Hepatocyte (in vitro differentiated cells): ENCODE results near the gene VWC2. TPM values are rescaled to one million over a fixed set of nuclear protein-coding genes. Genes with fewer than 3 reads are reported as not detected.

ENCODE experiments used
- DNase-seq: peaks from one replicate; pipeline ENCODE4 v3.0.0-alpha.2; 2016; ENCODE audit warnings: low spot score
- H2AFZ ChIP-seq: fragments of 200-600 bp; sonication (generic); 2 replicates; pipeline ENCODE4 v1.6.0; 2016; ENCODE audit warnings: antibody characterized with exemption, mild to moderate bottlenecking
- H3K27ac ChIP-seq: fragments of 200-600 bp; sonication (generic); 2 replicates; pipeline ENCODE4 v1.5.1; 2016; ENCODE audit warnings: mild to moderate bottlenecking
- H3K27me3 ChIP-seq: fragments of 200-600 bp; sonication (generic); 2 replicates; pipeline ENCODE4 v1.6.1; 2016
- H3K36me3 ChIP-seq: fragments of 200-600 bp; sonication (generic); replicated peaks from 2 replicates; pipeline ENCODE4 v1.5.1; 2016; ENCODE audit warnings: low read depth; ENCODE audit not compliant: insufficient read depth
- H3K4me1 ChIP-seq: fragments of 200-600 bp; sonication (generic); 2 replicates; pipeline ENCODE4 v1.5.1; 2016; ENCODE audit warnings: mild to moderate bottlenecking, moderate library complexity; ENCODE audit not compliant: insufficient read depth
- H3K4me2 ChIP-seq: fragments of 200-600 bp; sonication (generic); 2 replicates; pipeline ENCODE4 v1.6.0; 2016
- H3K4me3 ChIP-seq: fragments of 200-600 bp; sonication (generic); 2 replicates; pipeline ENCODE4 v1.5.1; 2016; ENCODE audit warnings: mild to moderate bottlenecking
- H3K79me2 ChIP-seq: fragments of 200-600 bp; sonication (generic); 2 replicates; pipeline ENCODE4 v1.6.0; 2017; ENCODE audit warnings: mild to moderate bottlenecking
- H3K9me2 ChIP-seq: fragments of 200-600 bp; sonication (generic); replicated peaks from 2 replicates; pipeline ENCODE4 v1.6.0; 2017; ENCODE audit warnings: mild to moderate bottlenecking; ENCODE audit not compliant: insufficient read depth
- H3K9me3 ChIP-seq: fragments of 200-600 bp; sonication (generic); 2 replicates; pipeline ENCODE4 v1.5.1; 2016; ENCODE audit warnings: low read depth, mild to moderate bottlenecking
- H4K20me1 ChIP-seq: fragments of 200-600 bp; sonication (generic); 2 replicates; pipeline ENCODE4 v1.6.0; 2016; ENCODE audit warnings: mild to moderate bottlenecking; ENCODE audit not compliant: insufficient read depth, poor library complexity, severe bottlenecking
- EZH2 ChIP-seq: fragments of 200-600 bp; sonication (generic); IDR thresholded peaks from 2 replicates; pipeline ENCODE4 v1.6.1; 2016; ENCODE audit warnings: antibody characterized with exemption, mild to moderate bottlenecking, borderline replicate concordance
- EZH2phosphoT487 ChIP-seq: fragments of 200-600 bp; sonication (generic); IDR thresholded peaks from one replicate; pipeline ENCODE4 v1.6.1; 2018; ENCODE audit warnings: antibody characterized with exemption, mild to moderate bottlenecking, low read depth, moderate library complexity; ENCODE audit not compliant: unreplicated experiment, severe bottlenecking
- WGBS: methylation state at CpG from one replicate; pipeline ENCODE4 v1.1.6; 2016; ENCODE audit warnings: low lambda C conversion rate; ENCODE audit errors: missing lambda C conversion rate; 5-methylcytosine and 5-hydroxymethylcytosine counted together
- polyA plus RNA-seq: library from polyadenylated mRNA; unstranded; fragments of >200 nt; fragmentation: Nextera tagmentation; extraction: Ambion mirVana; gene quantifications from 2 replicates; pipeline ENCODE4 v1.2.1, GENCODE V29; 2016
- total RNA-seq: library from RNA; depleted of rRNA; stranded (reverse); fragments of >200 nt; gene quantifications from 2 replicates; pipeline ENCODE4 v1.2.3, GENCODE V29; 2014
- TF ChIP-seq, protein P1 (sequence below): fragments of 200-600 bp; sonication (generic); IDR thresholded peaks from 2 replicates; pipeline ENCODE4 v1.5.1; 2016; ENCODE audit warnings: antibody characterized with exemption, mild to moderate bottlenecking; ENCODE audit not compliant: poor library complexity

Gene VWC2
- total and polyA plus RNA-seq, 2 experiments from 2014 or later = not detected

DNA sequence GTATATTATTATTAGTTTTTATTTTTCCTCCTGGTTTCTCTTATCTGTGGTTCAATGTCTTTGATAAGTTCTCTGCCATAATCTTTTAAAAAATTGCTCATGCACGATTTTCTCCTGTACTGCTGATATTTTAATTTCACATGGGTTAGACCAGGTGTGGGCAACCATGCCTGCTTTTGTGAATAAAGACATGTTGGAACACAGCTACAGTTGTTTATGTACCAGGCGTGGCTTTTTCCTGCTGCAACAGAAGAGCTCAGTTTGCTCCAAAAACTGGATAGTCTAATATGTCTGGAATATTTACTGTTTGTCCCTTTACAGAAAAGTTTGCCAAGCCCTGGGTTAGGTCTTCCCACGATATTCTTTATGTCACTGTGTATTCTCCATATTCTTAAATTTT is 105.2 kb downstream of the VWC2 start:
- H3K4me2 ChIP-seq = no peak overlapping the region
- H3K27ac ChIP-seq = no peak overlapping the region

DNA sequence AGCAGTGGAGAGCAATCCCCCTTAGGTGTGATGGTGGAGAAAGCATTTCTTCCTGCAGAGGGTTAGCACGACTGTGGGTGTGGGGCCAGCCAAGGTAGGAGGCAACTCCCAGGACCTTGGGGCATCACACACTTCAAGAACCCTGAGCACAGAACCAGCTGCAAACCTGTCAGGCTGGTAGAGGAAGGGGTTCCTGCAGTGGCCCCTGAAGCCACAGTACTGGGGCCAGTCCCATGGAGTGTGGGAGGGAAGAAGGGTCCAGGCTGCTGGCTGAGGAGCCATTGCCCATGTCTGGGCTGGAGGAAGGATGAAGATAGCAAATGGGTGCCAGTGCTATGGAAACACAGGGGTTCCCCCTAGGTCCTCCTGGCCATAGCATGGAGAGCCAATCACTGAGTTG is 110.5 kb downstream of the VWC2 start:
- Histone ChIP-seq H3K27ac (no peak overlapping the region), H3K4me3 (no peak overlapping the region), H3K79me2 (no peaks in the 10 kb centered on the region), H4K20me1 (no peaks in the 10 kb centered on the region), H2AFZ (no peak overlapping the region), H3K9me2 (no peaks in the 10 kb centered on the region), H3K36me3 (no peaks in the 10 kb centered on the region), H3K27me3 (no peaks in the 10 kb centered on the region), H3K4me1 (no peaks in the 10 kb centered on the region), H3K9me3 (no peaks in the 10 kb centered on the region), H3K4me2 (no peak overlapping the region)
- no peak for TF ChIP-seq EZH2phosphoT487
- no peak for TF ChIP-seq EZH2
- TF ChIP-seq, protein P1, sequence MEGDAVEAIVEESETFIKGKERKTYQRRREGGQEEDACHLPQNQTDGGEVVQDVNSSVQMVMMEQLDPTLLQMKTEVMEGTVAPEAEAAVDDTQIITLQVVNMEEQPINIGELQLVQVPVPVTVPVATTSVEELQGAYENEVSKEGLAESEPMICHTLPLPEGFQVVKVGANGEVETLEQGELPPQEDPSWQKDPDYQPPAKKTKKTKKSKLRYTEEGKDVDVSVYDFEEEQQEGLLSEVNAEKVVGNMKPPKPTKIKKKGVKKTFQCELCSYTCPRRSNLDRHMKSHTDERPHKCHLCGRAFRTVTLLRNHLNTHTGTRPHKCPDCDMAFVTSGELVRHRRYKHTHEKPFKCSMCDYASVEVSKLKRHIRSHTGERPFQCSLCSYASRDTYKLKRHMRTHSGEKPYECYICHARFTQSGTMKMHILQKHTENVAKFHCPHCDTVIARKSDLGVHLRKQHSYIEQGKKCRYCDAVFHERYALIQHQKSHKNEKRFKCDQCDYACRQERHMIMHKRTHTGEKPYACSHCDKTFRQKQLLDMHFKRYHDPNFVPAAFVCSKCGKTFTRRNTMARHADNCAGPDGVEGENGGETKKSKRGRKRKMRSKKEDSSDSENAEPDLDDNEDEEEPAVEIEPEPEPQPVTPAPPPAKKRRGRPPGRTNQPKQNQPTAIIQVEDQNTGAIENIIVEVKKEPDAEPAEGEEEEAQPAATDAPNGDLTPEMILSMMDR = no peak
- DNase-seq = no peak
- 95% methylated on average over 1 of the region's 1 CpG for WGBS

More for the DNA sequence above, 105.2 kb downstream of the VWC2 start:
- Histone ChIP-seq H3K4me1 (no peaks in the 10 kb centered on the region), H3K79me2 (no peaks in the 10 kb centered on the region), H3K4me3 (no peak overlapping the region), H3K36me3 (no peaks in the 10 kb centered on the region), H4K20me1 (no peaks in the 10 kb centered on the region), H3K27me3 (no peaks in the 10 kb centered on the region), H3K9me3 (no peaks in the 10 kb centered on the region), H3K9me2 (no peaks in the 10 kb centered on the region), H2AFZ (no peak overlapping the region)
- TF ChIP-seq, protein P1 = no peak
- TF ChIP-seq EZH2 = no peak
- no peak for TF ChIP-seq EZH2phosphoT487
- no peak for DNase-seq
- 66% methylated on average over 3 of the region's 3 CpGs for WGBS

DNA sequence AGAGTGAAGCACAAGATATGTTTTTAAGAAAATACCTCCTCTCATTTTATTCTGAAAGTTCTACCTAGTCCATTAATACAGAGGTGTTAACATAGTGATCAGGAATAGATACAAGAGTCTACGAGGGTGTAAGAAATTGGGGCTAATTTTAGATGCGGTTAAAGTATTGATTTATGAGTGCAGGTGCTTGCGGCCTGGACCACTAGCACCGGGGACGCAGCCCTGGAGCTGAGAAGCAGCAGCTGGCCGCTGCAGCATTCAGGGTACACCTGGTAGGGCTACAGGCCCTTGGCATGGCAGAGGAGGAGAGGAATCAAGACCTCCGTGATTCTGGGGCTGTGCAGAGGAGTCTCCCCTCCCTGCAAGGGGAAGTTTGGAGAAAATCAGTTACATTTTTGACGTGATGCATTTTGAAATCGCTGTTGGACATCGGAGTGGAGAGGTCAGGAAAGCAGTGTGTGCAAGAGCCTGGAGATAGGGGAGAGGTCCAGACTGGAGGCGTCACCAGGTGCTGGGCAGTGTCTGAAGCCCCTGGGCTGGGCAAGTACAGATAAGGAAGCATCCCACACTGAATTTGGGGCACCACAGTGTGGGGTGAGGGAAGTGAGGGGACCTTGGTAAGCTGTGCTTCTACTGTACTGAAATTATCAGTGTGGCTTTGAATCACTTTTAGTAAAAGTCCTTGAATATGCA is 112.3 kb downstream of the VWC2 start:
- Histone ChIP-seq H3K27me3 (no peaks in the 10 kb centered on the region), H3K4me3 (no peak overlapping the region), H3K9me3 (no peaks in the 10 kb centered on the region), H3K9me2 (no peaks in the 10 kb centered on the region), H2AFZ (no peak overlapping the region), H3K27ac (no peak overlapping the region), H4K20me1 (no peaks in the 10 kb centered on the region), H3K79me2 (no peaks in the 10 kb centered on the region), H3K4me2 (no peak overlapping the region), H3K36me3 (no peaks in the 10 kb centered on the region), H3K4me1 (no peaks in the 10 kb centered on the region)
- TF ChIP-seq, protein P1 = no peak
- TF ChIP-seq EZH2 = no peak
- no peak for TF ChIP-seq EZH2phosphoT487
- 88% methylated on average over 11 of the region's 11 CpGs for WGBS
- DNase-seq = no peak
